ENCODE data around the gene GREB1L. TPM values are rescaled to one million over a fixed set of nuclear protein-coding genes. Genes with fewer than 3 reads are reported as not detected.

GREB1L gene
- total RNA-seq, 4 donors from 2014 or later = 6.2 to 14.9 (median 10.4) TPM

DNA sequence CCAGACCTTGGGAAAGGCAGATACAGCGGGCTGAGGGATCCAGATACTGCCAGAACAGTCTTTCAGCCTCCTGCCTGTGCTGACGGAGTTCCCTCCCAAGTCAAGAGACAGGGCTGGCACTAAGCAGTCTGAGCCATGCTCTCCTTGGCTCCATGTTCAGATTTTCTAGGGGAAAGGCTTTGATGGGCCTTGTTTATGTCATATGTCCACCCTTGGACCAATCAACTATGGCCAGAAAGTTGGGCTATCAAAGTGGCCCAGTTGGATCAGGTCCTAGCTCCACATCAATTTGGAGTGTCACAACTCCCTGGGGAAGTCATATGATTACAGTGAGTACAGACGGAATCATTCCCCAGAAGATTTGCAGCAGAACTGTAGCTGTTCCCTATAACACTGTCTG, 152.0 kb downstream of the GREB1L start:
- WGBS, 2 donors (ENCODE audit: low coverage in 1 of 2) = 78 to 100% methylated on average over 1 to 3 of the region's 3 CpGs
- Histone ChIP-seq H3K27me3 (no peaks in the 10 kb centered on the region), H3K4me3 (no peak overlapping the region), H3K4me1 (no peaks in the 10 kb centered on the region), H3K9me3 (no peaks in the 10 kb centered on the region), H3K27ac (no peak overlapping the region), H3K36me3 (no peaks in the 10 kb centered on the region)
- no peak for TF ChIP-seq EP300 (IDR thresholded peaks at IDR 0.05)
- TF ChIP-seq, protein P1, sequence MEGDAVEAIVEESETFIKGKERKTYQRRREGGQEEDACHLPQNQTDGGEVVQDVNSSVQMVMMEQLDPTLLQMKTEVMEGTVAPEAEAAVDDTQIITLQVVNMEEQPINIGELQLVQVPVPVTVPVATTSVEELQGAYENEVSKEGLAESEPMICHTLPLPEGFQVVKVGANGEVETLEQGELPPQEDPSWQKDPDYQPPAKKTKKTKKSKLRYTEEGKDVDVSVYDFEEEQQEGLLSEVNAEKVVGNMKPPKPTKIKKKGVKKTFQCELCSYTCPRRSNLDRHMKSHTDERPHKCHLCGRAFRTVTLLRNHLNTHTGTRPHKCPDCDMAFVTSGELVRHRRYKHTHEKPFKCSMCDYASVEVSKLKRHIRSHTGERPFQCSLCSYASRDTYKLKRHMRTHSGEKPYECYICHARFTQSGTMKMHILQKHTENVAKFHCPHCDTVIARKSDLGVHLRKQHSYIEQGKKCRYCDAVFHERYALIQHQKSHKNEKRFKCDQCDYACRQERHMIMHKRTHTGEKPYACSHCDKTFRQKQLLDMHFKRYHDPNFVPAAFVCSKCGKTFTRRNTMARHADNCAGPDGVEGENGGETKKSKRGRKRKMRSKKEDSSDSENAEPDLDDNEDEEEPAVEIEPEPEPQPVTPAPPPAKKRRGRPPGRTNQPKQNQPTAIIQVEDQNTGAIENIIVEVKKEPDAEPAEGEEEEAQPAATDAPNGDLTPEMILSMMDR (IDR thresholded peaks at IDR 0.05) = no peak
- TF ChIP-seq POLR2AphosphoS5 (IDR thresholded peaks at IDR 0.05) = no peak
- no peak for TF ChIP-seq POLR2A (IDR thresholded peaks at IDR 0.05)
- no peak for ATAC-seq

DNA sequence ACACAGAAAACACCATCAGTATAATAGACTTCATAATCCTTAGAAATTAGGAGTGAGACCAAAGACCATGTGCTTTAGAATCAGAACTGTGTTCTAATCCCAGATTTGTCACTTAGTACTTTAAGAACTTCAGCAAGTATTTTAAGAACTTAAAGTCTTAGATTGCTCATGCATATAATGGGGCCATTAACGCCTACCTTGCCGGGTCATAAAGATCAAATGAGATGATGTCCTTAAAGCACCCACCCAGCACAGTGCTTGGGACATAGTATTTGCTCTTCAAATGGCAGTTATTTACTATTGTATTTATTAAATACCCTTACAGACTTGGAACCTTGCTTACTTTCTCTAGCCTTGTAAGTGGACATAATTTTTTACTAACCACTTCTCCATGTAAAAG, 156.1 kb downstream of the GREB1L start:
- Histone ChIP-seq H3K27ac (no peak overlapping the region), H3K27me3 (no peaks in the 10 kb centered on the region), H3K36me3 (no peaks in the 10 kb centered on the region), H3K9me3 (no peaks in the 10 kb centered on the region), H3K4me1 (no peaks in the 10 kb centered on the region), H3K4me3 (no peak overlapping the region)
- no peak for ATAC-seq
- 85 to 94% methylated on average over 2 of the region's 2 CpGs for WGBS, 2 donors (ENCODE audit: low coverage in 1 of 2)
- TF ChIP-seq POLR2AphosphoS5 (IDR thresholded peaks at IDR 0.05) (no peak), EP300 (IDR thresholded peaks at IDR 0.05) (no peak), POLR2A (IDR thresholded peaks at IDR 0.05) (no peak)
- TF ChIP-seq, protein P1 (IDR thresholded peaks at IDR 0.05) = no peak

DNA sequence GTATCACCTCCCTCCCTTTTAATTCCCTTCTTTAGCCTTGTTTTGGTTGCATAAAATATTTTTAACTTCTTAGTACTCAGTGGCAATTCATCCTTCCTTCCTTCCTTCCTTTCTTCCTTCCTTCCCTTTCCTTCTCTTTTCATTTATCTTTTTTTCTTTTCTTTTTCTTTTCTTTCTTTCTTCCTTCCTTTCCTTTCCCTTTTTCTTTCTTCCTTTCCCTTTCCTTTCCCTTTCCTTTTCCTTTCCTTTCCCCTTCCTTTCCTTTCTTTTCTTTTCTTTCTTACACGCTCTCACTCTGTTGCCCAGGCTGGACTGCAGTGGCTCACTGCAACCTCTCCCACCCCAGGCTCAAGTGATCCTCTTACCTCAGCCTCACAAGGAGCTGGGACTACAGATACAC, 160.2 kb downstream of the GREB1L start:
- no peaks in the 10 kb centered on the region for H3K27me3 ChIP-seq
- no peaks in the 10 kb centered on the region for H3K4me1 ChIP-seq
- H3K9me3 ChIP-seq = no peaks in the 10 kb centered on the region
- no peak overlapping the region for H3K4me3 ChIP-seq
- no peak for ATAC-seq
- TF ChIP-seq, protein P1 (IDR thresholded peaks at IDR 0.05) = no peak
- TF ChIP-seq POLR2AphosphoS5 (IDR thresholded peaks at IDR 0.05) (no peak), EP300 (IDR thresholded peaks at IDR 0.05) (no peak), POLR2A (IDR thresholded peaks at IDR 0.05) (no peak)
- no peak overlapping the region for H3K27ac ChIP-seq
- WGBS, 2 donors (ENCODE audit: low coverage in 1 of 2) = 100% methylated on average over 1 of the region's 1 CpG; no CpG with 5 or more reads in 1 of the 2 donors
- H3K36me3 ChIP-seq = no peaks in the 10 kb centered on the region

DNA sequence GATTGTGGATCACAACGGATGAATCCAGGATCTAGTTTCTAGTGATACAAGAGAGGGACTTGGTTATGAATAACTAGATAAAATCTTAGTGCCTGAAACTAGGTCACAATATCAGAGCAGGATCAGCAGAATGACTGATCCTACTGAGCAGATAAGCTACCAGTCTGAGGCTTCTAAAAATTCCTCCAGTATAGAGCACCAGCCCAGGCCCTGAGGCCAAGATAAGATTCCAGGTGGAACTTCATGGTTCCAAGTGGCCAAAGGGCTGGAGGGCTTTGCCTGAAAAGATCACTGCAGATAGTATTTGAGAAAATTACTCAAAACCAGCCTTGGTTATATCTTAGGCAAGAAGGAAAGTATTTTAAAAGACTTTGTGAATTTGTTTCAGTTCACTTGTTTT, 162.4 kb downstream of the GREB1L start:
- ATAC-seq = no peak

GRCh38 chr18:21406116-21406515, 164.1 kb downstream of the GREB1L start:
- Histone ChIP-seq H3K27me3 (no peaks in the 10 kb centered on the region), H3K36me3 (no peaks in the 10 kb centered on the region), H3K4me3 (no peak overlapping the region), H3K9me3 (no peaks in the 10 kb centered on the region), H3K4me1 (no peaks in the 10 kb centered on the region), H3K27ac (no peak overlapping the region)
- 93 to 96% methylated on average over 3 of the region's 3 CpGs for WGBS, 2 donors (ENCODE audit: low coverage in 1 of 2)
- TF ChIP-seq, protein P1 (IDR thresholded peaks at IDR 0.05) = no peak
- no peak for TF ChIP-seq EP300 (IDR thresholded peaks at IDR 0.05)
- no peak for TF ChIP-seq POLR2A (IDR thresholded peaks at IDR 0.05)
- no peak for TF ChIP-seq POLR2AphosphoS5 (IDR thresholded peaks at IDR 0.05)
- ATAC-seq = no peak

More for the DNA sequence above, 162.4 kb downstream of the GREB1L start:
- no peak overlapping the region for H3K4me3 ChIP-seq
- H3K27ac ChIP-seq = no peak overlapping the region
- H3K9me3 ChIP-seq = no peaks in the 10 kb centered on the region
- H3K4me1 ChIP-seq = no peaks in the 10 kb centered on the region
- TF ChIP-seq POLR2A (IDR thresholded peaks at IDR 0.05) (no peak), EP300 (IDR thresholded peaks at IDR 0.05) (no peak), POLR2AphosphoS5 (IDR thresholded peaks at IDR 0.05) (no peak)
- TF ChIP-seq, protein P1 (IDR thresholded peaks at IDR 0.05) = no peak
- H3K27me3 ChIP-seq = no peaks in the 10 kb centered on the region
- H3K36me3 ChIP-seq = no peaks in the 10 kb centered on the region
- WGBS, 2 donors (ENCODE audit: low coverage in 1 of 2) = 57 to 80% methylated on average over 1 of the region's 1 CpG
